GM12878 (cell line): Measurements from ENCODE around the gene TSHZ2. TPM values are rescaled to one million over a fixed set of nuclear protein-coding genes. Genes with fewer than 3 reads are reported as not detected.

Experiments
- ATAC-seq: fragments of 200-7000 bp; cut with Tn5 transposase; 3 replicates; pipeline ENCODE4 v1.9.1; 2020; ENCODE audit warnings: mild to moderate bottlenecking, moderate library complexity
- BruUV-seq: library from RNA; stranded (reverse); fragments of 400-500 nt; replicated peaks from 2 replicates; lab custom pipeline; 2021; lab: Mats Ljungman, UMichigan
- CTCF ChIA-PET: fragments of 300-600 bp; sonication (Branson Sonifier 250); formaldehyde crosslinking; extraction: SDS; loops from one replicate; lab custom pipeline; 2021; ENCODE audit warnings: inconsistent platforms; lab: Yijun Ruan, JAX
- POLR2A ChIA-PET: fragments of 350-600 bp; formaldehyde crosslinking; extraction: SDS; loops from one replicate; lab custom pipeline; 2021; ENCODE audit warnings: inconsistent platforms; lab: Charles Lee
- RAD21 ChIA-PET: fragments of 300-600 bp; sonication (Branson Sonifier 250); formaldehyde crosslinking; loops from one replicate; lab custom pipeline; 2023; ENCODE audit warnings: antibody characterized with exemption; ENCODE audit not compliant: unreplicated experiment; lab: Charles Lee
- SMC1A ChIA-PET: fragments of 300-600 bp; sonication (Branson Sonifier 250); formaldehyde crosslinking; loops from one replicate; lab custom pipeline; 2023; ENCODE audit not compliant: unreplicated experiment, uncharacterized antibody; lab: Charles Lee
- DNase-seq: peaks from one replicate; pipeline ENCODE4 v3.0.0-alpha.2; 2011; ENCODE audit warnings: low read depth, low spot score
- FAIRE-seq: peaks from 3 replicates; lab custom pipeline; 2011; peaks lifted over from hg19 to GRCh38; lab: Jason Lieb, UNC
- H2AFZ ChIP-seq: 2 replicates; pipeline ENCODE4 v1.6.0; 2011; ENCODE audit warnings: low read depth, low read length, control low read depth; ENCODE audit not compliant: control insufficient read depth
- H3K27ac ChIP-seq: 2 replicates; pipeline ENCODE4 v1.5.1; 2011; ENCODE audit warnings: control low read depth; ENCODE audit not compliant: control insufficient read depth, insufficient read depth
- H3K27me3 ChIP-seq, 2 experiments: replicated peaks in 1 of 2; 2 replicates each; pipeline versions ENCODE4 v1.6.0 to v1.6.1; 2011; ENCODE audit warnings: low read length in 1 of 2; ENCODE audit not compliant: control insufficient read depth in 2 of 2, insufficient read depth in 2 of 2
- H3K36me3 ChIP-seq, 2 experiments: 2 replicates each; pipeline ENCODE4 v1.5.1; 2011; ENCODE audit warnings: low read length in 1 of 2; ENCODE audit not compliant: control insufficient read depth in 2 of 2, insufficient read depth in 2 of 2
- H3K4me1 ChIP-seq: 2 replicates; pipeline ENCODE4 v1.6.1; 2011; ENCODE audit warnings: mild to moderate bottlenecking, low read length, moderate library complexity, mixed read lengths; ENCODE audit not compliant: control insufficient read depth, insufficient read depth
- H3K4me2 ChIP-seq: 2 replicates; pipeline ENCODE4 v1.6.0; 2011; ENCODE audit warnings: control low read depth; ENCODE audit not compliant: control insufficient read depth, insufficient read depth
- H3K4me3 ChIP-seq: fragments of 200-600 bp; sonication (generic); 2 replicates; pipeline ENCODE4 v1.5.1; 2016
- H3K79me2 ChIP-seq: 2 replicates; pipeline ENCODE4 v1.6.0; 2011; ENCODE audit warnings: low read length; ENCODE audit not compliant: control insufficient read depth, insufficient read depth
- H3K9ac ChIP-seq: 2 replicates; pipeline ENCODE4 v1.8.0; 2011; ENCODE audit warnings: low read length, control low read depth, mixed read lengths; ENCODE audit not compliant: control insufficient read depth, insufficient read depth
- H3K9me3 ChIP-seq: replicated peaks from 3 replicates; pipeline ENCODE4 v1.5.1; 2011; ENCODE audit warnings: mild to moderate bottlenecking, low read length; ENCODE audit not compliant: control insufficient read depth, insufficient read depth
- H4K20me1 ChIP-seq: 2 replicates; pipeline ENCODE4 v1.6.0; 2011; ENCODE audit not compliant: control insufficient read depth, insufficient read depth
- CEBPB ChIP-seq, 2 experiments: fragments of 150-350 bp in 1 of 2; IDR thresholded peaks; 2 replicates each; pipeline ENCODE4 v1.6.1; 2012 to 2014; ENCODE audit warnings: low read depth in 2 of 2, low read length in 2 of 2, borderline replicate concordance in 1 of 2, inconsistent platforms in 1 of 2
- E2F4 ChIP-seq: IDR thresholded peaks from 2 replicates; pipeline ENCODE4 v1.6.1; 2012; ENCODE audit warnings: low read depth, low read length, improper control_type of control experiment
- EED ChIP-seq: sonication (generic); IDR thresholded peaks from 2 replicates; pipeline ENCODE4 v1.6.1; 2016; ENCODE audit warnings: antibody characterized with exemption, low read depth
- KAT2A ChIP-seq: conservative IDR thresholded peaks from 2 replicates; pipeline ENCODE4 v1.6.1; 2011; ENCODE audit warnings: low read depth, low read length; ENCODE audit not compliant: control insufficient read depth
- MYC ChIP-seq: IDR thresholded peaks from 2 replicates; pipeline ENCODE4 v1.6.1; 2011; ENCODE audit warnings: mild to moderate bottlenecking, low read length, moderate library complexity, inconsistent platforms; ENCODE audit not compliant: insufficient read depth, insufficient replicate concordance, insufficient read length, severe bottlenecking
- POLR2AphosphoS2 ChIP-seq: IDR thresholded peaks from 2 replicates; pipeline ENCODE4 v1.6.1; 2011; ENCODE audit warnings: low read depth, mild to moderate bottlenecking, low read length, improper control_type of control experiment, moderate library complexity
- SMAD5 ChIP-seq: IDR thresholded peaks from 2 replicates; pipeline ENCODE4 v1.6.1; 2016; ENCODE audit warnings: antibody characterized with exemption, low read depth
- ZNF207 ChIP-seq: fragments of 450-650 bp; IDR thresholded peaks from 2 replicates; pipeline ENCODE4 v1.6.1; 2014; ENCODE audit warnings: antibody characterized with exemption, mild to moderate bottlenecking, borderline replicate concordance
- WGBS: methylation state at CpG from one replicate; pipeline ENCODE4 v1.1.6; 2016; ENCODE audit warnings: low lambda C conversion rate; ENCODE audit not compliant: insufficient replicate concordance, insufficient coverage; ENCODE audit errors: missing lambda C conversion rate; 5-methylcytosine and 5-hydroxymethylcytosine counted together
- in situ Hi-C: fragments of 300-500 bp; cut with MboI; formaldehyde crosslinking; loops from 9 replicates; pipeline ENCODE4 v1.14.3; 2018; ENCODE audit warnings: mixed read lengths
- intact Hi-C: fragments of 100-400 bp; cut with micrococcal nuclease; formaldehyde crosslinking; loops from one replicate; pipeline ENCODE4 v1.14.2; 2022; ENCODE audit not compliant: unreplicated experiment
- polyA plus RNA-seq, 11 experiments: library from polyadenylated mRNA; depleted of rRNA in 4 of 11; unstranded in 6 of 11; stranded (reverse) in 5 of 11; fragments of >200 nt; fragmentation: Nextera tagmentation in 4 of 11; fragmentation: Illumina TruSeq in 1 of 11; extraction: Ambion mirVana in 4 of 11; extraction: Trizol in 1 of 11; gene quantifications; 1 replicate in 1 of 11; 2 replicates in 10 of 11; pipeline versions ENCODE4 v1.2.1 to v1.2.3, GENCODE V29; 2011 to 2016; ENCODE audit warnings: inconsistent platforms in 2 of 11, missing spikeins in 2 of 11, low read depth in 1 of 11
- total RNA-seq, 4 experiments: library from RNA; depleted of rRNA in 3 of 4; stranded (reverse); fragments of >200 nt in 3 of 4; fragmentation: Illumina TruSeq in 1 of 4; extraction: Trizol in 1 of 4; gene quantifications; 2 replicates each; pipeline versions ENCODE4 v1.2.1 to v1.2.3, GENCODE V29; 2013 to 2021

The TSHZ2 gene
- total and polyA plus RNA-seq, 10 of the 15 experiments (the other 5 are each of a cell fraction or from before 2014, with no cell fraction given) = 0.01 to 0.86 (median 0.13) TPM; not detected in 2

- BruUV-seq = no TSS peak
- Histone ChIP-seq H3K79me2 (no peaks in the 10 kb centered on the region), H3K4me3 (no peak overlapping the region), H2AFZ (no peak overlapping the region), H4K20me1 (no peaks in the 10 kb centered on the region), H3K9me3 (no peaks in the 10 kb centered on the region), H3K4me2 (no peak overlapping the region), H3K27ac (no peak overlapping the region), H3K36me3 (no peaks in the 10 kb centered on the region), H3K27me3 (no peaks in the 10 kb centered on the region), H3K9ac (no peak overlapping the region), H3K4me1 (no peaks in the 10 kb centered on the region)
- in situ Hi-C loops = no loop called here
- intact Hi-C loops = no loop called here
- POLR2A ChIA-PET = no interaction called here
- CTCF ChIA-PET = no interaction called here
- RAD21 ChIA-PET = no interaction called here
- ATAC-seq (no peak), DNase-seq (no peak), FAIRE-seq (no peak)
- SMC1A ChIA-PET = interaction anchor here (1.3 to 1.4 kb wide), 2 partner anchors 11 to 14 kb away, joined by 5 read pairs; no protein-coding TSS in a partner anchor
- 36% methylated on average over 6 of the region's 6 CpGs for WGBS
- TF ChIP-seq E2F4 = no peak
- no peak for TF ChIP-seq MYC
- TF ChIP-seq EED = no peak
- TF ChIP-seq KAT2A = no peak
- TF ChIP-seq ZNF207 = no peak
- no peak for TF ChIP-seq CEBPB (IDR thresholded peaks at IDR 0.05; ENCODE audit: borderline replicate concordance in 1 of 2, low read depth in 2 of 2, low read length in 2 of 2)
- no peak for TF ChIP-seq SMAD5
- no peak for TF ChIP-seq POLR2AphosphoS2
These were observed 120.7 kb downstream of the TSHZ2 start for GRCh38 chr20:53092772-53093300.
